Right ventricle myocardium inferior (tissue), 1 donor: ENCODE data around the gene HEMGN. TPM values are rescaled to one million over a fixed set of nuclear protein-coding genes. Genes with fewer than 3 reads are reported as not detected.

Source experiments
- ATAC-seq: fragments of 200-7000 bp; cut with Tn5 transposase; one replicate; pipeline ENCODE4 v1.9.1; 2020; ENCODE audit warnings: mild to moderate bottlenecking, moderate library complexity
- DNase-seq: peaks from one replicate; pipeline ENCODE4 v3.0.0; 2021; ENCODE audit errors: missing footprints
- intact Hi-C: fragments of 100-400 bp; cut with DNase I; formaldehyde crosslinking; loops from one replicate; pipeline ENCODE4 v1.11.0; 2022
- total RNA-seq: library from RNA; stranded (reverse); fragmentation: NEBNext Ultra II Directional; extraction: Animal tissue kit (Norgen Biotek cat#: 25700); gene quantifications from one replicate; pipeline ENCODE4 v1.2.1, GENCODE V29; 2021
- donor health status: DM: no; HTN: yes; CAD: no; lungs with severe emphysema.

The HEMGN gene
- total RNA-seq, 1 donor from 2014 or later, result 0.11 TPM

- DNase-seq (no peak), ATAC-seq (no peak)
- intact Hi-C loops, result no loop called here
Observed at GRCh38 chr9:97907632-97908031, 30.3 kb downstream of the HEMGN start.

- intact Hi-C loops, result no loop called here
- no peak for ATAC-seq
- DNase-seq, result no peak
Observed at GRCh38 chr9:97907046-97907445, 30.9 kb downstream of the HEMGN start.

- ATAC-seq, result peak; percentile 56
- peak; percentile 85 for DNase-seq
- intact Hi-C loops, result no loop called here
Observed at GRCh38 chr9:97906236-97906831, 31.6 kb downstream of the HEMGN start.

GRCh38 chr9:97905228-97905627, 32.7 kb downstream of the HEMGN start:
- DNase-seq, result no peak
- no peak for ATAC-seq
- intact Hi-C loops, result no loop called here

- DNase-seq, result no peak
- ATAC-seq, result no peak
- intact Hi-C loops, result no loop called here
Observed at GRCh38 chr9:97904725-97905124, 33.2 kb downstream of the HEMGN start.

GRCh38 chr9:97903177-97903576, 34.8 kb downstream of the HEMGN start:
- intact Hi-C loops, result no loop called here
- no peak for ATAC-seq

GRCh38 chr9:97900738-97901565, 37.0 kb downstream of the HEMGN start:
- no peak for ATAC-seq
- intact Hi-C loops, result loop anchor here (1.0 to 2.0 kb wide), 2 partner anchors 191 to 432 kb away; no protein-coding TSS in a partner anchor
- no peak for DNase-seq

More at GRCh38 chr9:97903177-97903576, 34.8 kb downstream of the HEMGN start:
- DNase-seq, result no peak

GRCh38 chr9:97900103-97900737, 37.8 kb downstream of the HEMGN start:
- ATAC-seq (no peak), DNase-seq (no peak)
- intact Hi-C loops, result loop anchor here (1.0 to 2.0 kb wide), 2 partner anchors 190 to 431 kb away; no protein-coding TSS in a partner anchor

GRCh38 chr9:97895695-97896332, 42.2 kb downstream of the HEMGN start:
- intact Hi-C loops, result no loop called here
- no peak for ATAC-seq
- no peak for DNase-seq

GRCh38 chr9:97895211-97895610, 42.8 kb downstream of the HEMGN start:
- DNase-seq, result no peak
- intact Hi-C loops, result no loop called here
- ATAC-seq, result no peak

- no peak for DNase-seq
- intact Hi-C loops, result no loop called here
Observed at GRCh38 chr9:97892421-97892820, 45.6 kb downstream of the HEMGN start.

GRCh38 chr9:97891736-97892135, 46.2 kb downstream of the HEMGN start:
- DNase-seq (no peak), ATAC-seq (no peak)
- intact Hi-C loops, result no loop called here

More at GRCh38 chr9:97892421-97892820, 45.6 kb downstream of the HEMGN start:
- ATAC-seq, result no peak

GRCh38 chr9:97889941-97890887, 47.8 kb downstream of the HEMGN start:
- intact Hi-C loops, result no loop called here

GRCh38 chr9:97880336-97880735, 57.6 kb downstream of the HEMGN start:
- intact Hi-C loops, result no loop called here
- no peak for ATAC-seq
- no peak for DNase-seq

More at GRCh38 chr9:97889941-97890887, 47.8 kb downstream of the HEMGN start:
- DNase-seq (no peak), ATAC-seq (peak; percentile 16)
